GM21717 (cell line): ENCODE measurements around the gene CNTN5.

Experiments used
- ATAC-seq: cut with Tn5 transposase; IDR thresholded peaks from one replicate; pipeline ENCODE4 v1.9.1; 2021; ENCODE audit warnings: mild to moderate bottlenecking, moderate library complexity; ENCODE audit not compliant: unreplicated experiment

The CNTN5 gene

DNA sequence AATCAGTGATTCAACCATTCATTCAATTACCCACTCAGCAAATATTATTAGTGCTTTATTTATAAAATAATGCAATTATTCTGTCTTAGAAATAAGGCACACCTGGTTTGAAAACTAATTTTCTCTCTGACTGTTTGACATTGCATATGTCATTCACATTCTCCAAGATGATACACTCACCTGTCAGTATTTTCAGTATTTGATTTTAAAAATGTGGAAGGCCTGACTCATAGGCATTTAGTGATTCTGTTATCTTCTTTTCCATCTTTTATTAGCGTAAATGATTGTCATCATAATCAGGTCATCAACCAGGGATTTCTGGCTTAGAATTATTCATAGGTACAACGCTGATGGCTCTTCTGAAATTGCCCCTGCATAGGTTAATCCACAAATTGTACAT is 480.9 kb downstream of the CNTN5 start:
- no peak for ATAC-seq

DNA sequence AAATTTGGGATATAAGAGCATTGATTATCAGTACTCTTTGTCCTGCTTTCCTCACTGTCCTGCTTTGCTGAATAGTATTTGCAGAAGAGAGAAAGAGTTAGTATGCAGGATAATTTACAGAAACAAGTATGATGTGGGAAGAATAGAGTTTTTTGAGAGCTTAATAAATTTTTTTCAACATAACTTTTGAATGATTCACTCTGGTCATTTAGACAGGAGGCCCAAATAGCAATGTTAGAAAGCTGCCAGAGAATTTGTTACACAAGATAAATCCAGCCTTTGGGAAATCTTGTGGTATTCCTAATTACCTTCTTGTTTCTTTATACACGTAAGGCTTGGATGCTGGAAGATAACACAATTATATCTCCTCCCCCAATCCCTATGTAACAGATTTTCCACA is 484.6 kb downstream of the CNTN5 start:
- ATAC-seq = no peak

DNA sequence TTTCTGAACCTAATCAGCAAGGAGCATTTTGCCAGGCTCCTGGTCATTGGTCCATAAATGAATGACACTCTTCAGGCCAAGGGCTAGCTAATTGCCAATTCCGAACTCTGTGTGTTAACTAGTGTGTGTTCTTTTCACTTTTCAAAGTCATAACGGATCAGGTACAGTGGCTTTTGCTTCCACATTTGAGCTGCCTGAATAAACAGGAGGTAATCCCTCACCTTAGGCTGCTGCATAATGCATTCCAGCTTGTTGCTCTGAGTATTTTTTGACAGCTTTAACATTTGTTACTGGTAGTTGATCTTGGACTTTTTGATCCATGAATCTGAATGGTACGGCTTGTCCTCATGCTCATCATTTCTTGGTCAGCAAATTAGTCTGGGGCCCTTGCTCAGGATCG is 485.1 kb downstream of the CNTN5 start:
- ATAC-seq = no peak

DNA sequence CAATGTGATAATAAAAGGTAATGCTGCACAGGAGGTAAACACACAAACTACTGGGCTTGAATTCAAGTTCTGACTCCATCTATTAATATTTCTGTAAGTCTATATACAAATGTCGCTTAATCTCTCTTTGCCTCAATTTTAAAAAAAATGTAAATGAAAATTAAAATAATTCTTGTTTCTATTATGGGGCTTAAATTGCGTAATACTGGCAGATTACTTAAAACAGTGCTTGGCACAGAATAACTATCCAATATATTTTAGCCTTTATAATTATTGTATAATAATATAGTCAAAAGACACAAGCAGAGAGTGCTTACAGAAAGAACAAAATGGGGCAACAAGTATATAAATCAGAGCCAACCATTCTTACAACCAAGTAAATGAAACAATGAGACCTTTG is 489.1 kb downstream of the CNTN5 start:
- no peak for ATAC-seq

DNA sequence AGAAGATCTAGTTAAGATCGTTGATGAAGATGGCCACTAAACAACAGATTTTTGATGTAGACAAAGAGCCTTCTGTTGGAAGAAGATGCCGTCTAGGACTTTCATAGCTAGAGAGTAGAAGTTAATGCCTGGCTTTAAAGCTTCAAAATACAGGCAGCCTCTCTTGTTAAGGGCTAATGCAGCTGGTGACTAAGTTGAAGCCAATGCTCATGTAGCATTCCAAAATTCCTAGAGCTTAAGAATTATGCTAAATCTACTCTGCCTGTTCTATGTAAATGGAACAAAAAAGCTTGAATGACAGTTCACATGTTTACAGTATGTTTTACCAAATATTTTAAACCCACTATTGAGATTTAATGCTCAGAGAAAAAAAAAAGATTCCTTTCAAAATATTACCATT is 492.6 kb downstream of the CNTN5 start:
- ATAC-seq = no peak

DNA sequence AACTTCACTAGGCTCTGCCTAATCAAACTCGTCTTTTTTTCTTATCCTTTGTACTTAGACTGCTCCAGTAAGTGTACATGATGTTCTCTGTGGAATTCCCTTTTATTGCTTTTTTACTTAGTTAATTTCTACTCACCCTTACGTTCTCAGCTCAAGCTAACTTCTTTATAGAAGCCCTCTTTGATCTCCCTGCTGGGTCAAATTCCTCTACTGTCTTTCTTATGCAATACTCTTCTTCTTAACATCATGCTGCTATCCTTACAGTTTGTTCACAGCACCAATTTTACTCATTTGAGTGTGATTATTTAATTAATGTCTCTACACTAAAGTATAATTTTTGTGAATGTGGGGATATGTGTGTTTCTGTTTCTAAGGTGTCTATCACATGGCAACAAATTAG is 498.3 kb downstream of the CNTN5 start:
- no peak for ATAC-seq

DNA sequence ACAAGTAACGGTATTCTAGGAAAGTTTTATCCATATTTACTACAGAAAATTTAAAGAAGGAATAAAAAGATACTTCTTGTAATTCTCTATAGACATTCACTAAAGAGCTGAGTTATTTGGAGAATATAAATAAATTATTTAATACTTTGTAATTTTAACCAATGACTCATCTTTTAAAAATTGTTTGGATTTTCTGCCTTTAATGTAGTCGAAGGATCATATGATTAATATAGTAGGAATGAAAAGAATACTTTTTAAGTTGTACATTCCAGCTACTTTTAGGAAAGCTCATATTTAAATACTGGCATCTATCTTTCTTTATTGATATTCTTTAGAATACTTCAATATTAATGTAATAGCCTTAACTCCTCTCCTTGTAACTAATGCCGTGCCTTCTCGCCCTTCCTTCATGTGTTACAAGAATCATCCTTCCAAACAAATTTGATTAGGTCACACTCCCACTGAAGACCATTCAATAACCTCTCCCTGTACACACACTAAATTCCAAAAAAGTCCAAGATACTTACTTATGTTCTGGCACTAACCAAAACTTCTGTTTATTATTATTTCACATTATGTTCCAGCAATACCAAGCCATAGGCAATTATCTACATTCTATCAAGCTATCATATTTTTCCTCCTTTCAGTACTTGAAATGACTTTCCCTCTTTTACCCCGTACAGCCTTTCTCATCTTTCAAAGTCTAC is 501.9 kb downstream of the CNTN5 start:
- no peak for ATAC-seq

DNA sequence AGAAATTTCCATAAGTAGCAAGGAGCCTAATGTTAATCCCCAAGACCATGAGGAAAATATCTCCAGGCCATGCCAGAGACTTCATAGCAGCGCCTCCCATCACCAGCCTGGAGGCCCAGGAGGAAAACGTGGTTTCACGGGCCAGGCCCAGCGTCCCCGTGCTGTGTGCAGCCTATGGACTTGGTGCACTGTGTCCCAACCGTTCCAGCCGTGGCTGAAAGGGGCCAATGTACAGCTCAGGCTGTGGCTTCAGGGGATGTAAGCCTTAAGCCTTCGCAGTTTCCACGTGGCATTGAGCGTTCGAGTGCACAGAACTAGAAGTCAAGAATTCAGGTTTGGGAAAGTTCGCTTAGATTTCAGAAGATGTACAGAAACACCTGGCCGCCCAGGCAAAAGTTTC is 510.7 kb downstream of the CNTN5 start:
- ATAC-seq = no peak

DNA sequence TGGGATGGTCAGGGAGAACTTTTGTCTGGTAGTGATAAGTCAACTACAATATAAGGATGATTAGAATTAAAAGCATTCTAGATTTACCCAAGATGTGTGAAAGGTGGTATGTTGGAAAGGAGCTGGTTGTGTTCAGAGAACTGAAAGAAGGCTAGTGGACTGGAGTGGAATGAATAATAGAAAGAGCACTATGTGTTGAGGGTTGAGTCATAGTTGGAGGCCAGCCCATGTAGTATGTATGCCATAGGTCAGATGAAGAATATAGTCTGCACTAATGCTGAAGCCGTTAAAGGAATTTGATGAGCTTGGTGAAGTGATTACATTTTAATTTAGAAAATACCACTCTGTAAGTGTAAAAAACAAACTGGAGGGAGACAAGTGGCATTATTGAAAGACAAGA is 514.1 kb downstream of the CNTN5 start:
- ATAC-seq = peak; percentile 62

DNA sequence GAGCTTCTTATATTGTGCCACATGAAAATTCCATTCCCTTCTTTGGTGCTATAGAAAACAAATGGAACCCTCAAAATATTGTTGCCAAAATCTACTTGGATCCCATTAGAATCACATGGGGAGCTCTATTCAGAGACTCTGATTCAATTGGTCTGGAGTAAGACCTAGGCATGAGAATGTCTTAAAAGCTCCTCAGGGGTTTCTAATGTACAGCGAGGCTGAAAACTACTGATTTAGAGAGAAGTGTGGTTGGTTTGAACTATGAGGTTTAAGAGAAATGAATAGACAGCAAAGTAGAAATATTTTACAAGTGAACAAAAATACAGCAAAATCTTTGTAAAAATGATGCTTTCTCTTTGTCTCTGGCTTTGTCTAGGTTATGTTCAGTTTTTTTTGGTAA is 514.7 kb downstream of the CNTN5 start:
- no peak for ATAC-seq

DNA sequence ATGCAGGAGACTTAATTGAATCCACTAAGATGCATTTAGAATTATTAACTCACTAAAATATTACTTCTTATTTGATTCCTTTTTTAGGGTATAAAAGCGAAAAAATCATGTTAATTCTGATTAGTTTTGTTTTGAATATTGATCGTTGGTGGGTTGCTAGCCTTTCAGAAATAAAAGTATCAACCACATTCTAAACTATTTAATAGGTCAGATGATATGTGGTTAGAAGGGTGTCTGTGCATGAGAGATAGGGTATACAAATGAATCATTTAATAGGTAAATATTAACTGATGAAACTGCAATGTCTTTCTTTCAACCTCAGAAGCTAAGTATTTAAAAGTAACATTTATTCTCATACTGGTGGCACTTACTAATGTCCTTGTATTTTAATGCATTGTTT is 515.1 kb downstream of the CNTN5 start:
- no peak for ATAC-seq

DNA sequence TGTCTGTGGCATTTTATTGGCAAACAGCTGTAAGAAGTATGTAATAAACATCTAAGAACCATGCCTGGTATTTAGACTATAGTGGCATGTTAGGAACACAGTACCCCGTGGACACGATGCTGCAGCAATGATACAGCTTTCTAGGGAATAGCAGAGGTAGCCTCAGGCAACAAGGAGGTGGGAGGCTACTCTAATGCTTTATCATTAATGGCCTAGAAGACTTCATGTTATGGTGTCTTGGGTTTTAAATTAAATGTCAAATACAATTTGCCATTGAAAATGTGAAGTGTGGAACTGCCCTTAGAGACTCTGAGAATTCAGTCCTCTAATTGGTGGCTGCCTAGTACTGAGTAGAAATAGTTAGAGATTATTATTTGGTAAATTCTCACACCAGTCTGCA is 516.9 kb downstream of the CNTN5 start:
- no peak for ATAC-seq

DNA sequence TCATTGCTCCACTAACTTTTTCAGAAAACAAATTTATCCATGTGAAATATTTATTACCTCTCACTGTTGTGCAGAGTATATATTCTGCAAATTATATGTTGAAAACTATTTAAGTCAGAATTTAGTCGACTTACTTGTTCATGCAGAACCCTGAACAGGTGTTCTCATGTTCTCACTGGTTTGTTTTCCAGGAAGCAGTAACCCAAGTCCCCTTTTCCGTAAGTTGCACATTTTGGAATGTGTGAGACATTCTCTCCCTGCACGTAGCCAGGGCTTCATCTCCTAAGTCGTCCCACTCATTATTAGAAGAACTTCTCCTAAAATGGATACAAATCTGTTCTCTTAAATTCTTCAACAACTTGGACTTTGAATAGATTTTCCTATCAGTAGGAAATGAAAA is 524.9 kb downstream of the CNTN5 start:
- ATAC-seq = no peak

DNA sequence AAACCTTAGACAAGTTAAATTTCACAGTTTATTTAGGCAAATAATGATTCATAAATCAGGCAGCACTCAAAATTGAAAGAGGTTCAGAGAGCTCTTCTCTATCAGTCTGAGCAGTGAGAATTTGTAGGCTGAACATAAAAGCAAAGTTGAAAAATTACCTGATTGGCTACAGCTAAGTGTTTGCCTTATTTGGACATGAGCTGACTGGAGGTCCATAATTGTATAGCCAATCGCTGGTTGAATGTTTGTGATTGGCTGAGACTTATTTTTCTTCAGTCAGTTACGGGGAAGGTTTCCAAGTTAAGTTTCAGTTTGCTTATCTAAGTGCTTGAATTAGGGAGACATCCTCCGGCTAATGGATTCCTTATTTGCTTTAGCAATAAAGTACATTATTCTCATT is 527.5 kb downstream of the CNTN5 start:
- ATAC-seq = peak; percentile 52

DNA sequence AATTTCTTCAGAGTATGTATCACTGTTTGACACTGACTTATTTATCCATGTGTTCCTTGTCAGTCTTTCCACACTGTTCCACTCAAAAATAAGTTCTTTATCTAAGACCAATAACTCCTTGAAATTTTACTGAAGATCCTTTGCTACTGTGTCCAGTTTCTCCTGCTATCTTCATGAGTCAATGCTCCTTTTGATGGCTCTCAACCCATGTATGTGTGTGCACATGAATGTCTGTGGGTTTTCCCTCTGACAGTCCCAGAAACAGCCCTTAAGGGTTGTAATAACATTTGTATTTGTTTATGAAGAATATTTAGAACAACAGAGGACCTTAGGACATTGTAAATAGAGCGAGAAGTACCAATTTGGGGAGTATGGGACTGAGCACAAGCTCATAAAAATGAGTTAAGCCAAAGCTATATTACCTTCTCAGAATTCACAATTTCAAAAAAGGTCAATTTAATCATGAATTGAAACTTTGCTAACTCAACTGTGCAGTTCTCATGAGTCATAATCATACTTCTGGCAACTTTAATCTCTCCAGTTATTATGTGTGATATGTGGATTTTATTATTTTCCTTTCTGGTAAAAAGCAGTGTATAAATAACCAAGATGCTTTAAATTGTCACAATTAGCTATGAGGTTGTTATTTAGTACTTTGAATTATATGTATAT is 533.6 kb downstream of the CNTN5 start:
- ATAC-seq = no peak

DNA sequence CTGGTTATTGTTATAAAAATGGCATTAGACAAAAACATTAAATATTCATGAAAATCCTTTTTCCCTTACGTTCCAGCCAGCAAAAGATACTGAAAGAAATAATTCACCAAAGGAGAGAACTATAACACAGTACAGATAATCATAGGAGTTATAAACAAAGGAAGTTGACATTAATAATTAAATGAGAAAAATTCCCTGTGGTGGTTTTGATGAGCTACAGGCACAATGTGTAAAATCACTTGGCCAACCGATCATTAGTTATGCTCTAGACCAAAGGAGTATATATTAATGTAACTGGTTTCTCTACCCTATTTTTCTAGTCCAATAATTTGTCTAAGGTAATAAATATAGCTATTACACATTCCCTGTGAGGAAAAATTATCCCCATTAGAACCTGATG is 534.7 kb downstream of the CNTN5 start:
- no peak for ATAC-seq

DNA sequence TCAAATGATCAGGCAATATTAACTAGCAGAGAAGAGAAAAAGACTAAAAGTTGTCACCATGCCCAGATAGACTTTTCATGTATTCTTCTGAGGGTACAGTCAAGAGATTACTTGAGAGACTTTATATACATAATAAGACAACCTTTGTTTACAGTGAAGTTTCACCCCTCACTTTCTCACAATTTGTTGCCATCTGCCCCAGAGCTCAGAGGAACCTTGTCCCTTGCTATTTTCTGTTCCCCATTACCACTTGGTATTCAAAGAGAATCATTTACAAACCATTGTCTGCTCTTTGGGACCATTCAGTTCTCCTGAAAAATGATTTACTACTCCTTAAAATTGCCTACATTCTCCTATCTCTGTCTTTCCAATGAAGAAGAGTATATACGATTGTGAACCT is 544.6 kb downstream of the CNTN5 start:
- no peak for ATAC-seq

DNA sequence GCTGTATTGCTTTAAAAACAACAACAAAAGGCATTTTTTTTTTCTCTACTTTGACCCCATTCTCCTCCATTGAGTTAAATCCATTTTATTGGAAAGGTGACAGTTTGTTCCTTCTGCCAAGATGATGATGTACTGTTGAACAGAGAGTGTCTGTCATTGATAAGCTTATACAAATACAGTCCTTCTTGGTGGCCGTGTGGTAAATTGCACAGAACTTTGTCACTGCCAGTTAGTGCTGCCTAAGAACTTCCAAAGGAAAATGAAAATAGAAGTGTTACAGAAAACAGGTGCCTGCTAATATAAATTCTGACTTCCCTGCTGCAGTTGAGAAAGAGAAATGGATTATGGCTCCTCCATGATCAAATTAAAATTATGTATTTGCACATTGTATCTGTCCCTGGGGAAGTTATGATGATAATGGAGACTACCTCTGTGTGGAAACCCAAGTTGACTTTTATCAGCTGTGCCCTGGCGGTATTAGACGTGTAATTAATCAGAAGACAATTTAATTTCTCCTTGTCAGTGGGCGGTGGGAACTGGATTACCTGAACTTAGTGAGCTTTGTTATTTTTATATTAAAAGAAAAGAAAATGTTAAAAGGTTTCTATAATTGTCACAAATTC is 546.7 kb downstream of the CNTN5 start:
- ATAC-seq = no peak

DNA sequence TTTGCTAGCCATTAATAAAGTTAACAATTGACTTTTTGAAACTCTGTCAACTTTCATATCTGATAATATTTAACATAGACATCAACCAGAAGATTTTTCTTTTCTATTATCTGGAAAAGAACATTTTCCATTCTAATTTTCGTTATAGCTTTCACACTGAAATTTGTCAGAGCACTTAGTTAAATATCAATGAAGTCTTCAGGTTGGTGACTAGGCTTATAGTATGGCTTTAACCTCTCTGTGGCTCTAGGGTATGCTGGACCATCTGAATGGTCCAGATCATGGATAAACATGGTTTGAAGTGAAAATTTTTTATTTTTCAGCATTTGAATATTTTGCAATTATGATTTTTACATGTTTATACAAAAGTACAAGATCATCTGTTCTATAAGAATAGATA is 548.1 kb downstream of the CNTN5 start:
- ATAC-seq = no peak

DNA sequence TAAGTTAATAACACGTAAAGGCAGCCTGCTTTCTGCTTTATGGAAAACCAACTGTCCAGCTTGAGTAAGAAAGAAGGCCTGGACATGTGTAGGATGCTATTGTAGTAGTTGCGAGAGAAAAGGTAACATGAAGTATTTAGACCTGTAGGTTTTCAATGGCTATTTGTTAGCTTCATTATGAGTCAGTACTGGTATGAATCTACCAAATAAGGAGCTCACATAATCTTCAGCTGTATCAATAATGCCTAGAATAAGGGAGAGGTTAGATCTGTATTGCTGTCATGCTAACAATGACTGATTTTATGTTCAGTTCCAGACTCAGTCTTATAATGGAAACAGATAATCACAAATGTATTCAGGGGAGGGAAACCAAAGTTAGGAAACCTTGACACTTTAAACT is 550.3 kb downstream of the CNTN5 start:
- peak; percentile 59 for ATAC-seq

DNA sequence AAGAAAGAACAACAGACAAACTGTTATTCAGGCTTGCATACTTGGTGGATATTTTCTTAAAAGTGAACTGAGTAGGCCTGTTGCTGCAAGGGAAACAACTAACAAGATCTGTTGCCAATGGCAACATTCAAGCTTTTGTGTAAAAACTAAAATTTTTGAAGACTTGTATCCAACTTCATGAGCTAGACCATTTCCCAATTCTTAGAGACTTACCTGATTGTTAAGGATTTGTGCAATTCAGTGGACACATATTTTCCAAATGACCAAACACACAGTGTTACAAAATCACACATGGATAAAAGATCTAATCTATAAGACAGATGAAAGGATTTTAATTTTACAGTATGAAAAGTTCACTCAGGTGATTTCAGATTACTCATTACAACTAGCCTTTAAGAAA is 564.1 kb downstream of the CNTN5 start:
- ATAC-seq = no peak

DNA sequence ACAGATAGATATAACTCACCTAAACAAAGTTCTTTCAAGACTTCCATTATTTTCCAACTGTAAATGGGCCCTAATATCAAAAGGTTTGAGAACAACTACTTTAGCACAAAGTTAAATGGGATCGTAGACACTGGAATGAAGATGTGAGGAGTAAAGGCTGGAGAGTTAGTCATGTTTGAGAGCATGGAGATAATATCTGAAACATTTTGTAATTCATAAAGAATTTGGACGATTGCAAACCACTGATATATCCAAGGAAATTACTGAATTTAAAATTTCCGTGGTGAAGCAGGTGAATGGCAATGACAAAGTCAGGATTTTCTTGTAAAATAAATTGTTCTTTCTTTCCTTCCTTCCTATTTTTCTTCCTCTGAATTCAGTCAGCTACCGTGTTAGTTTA is 564.9 kb downstream of the CNTN5 start:
- ATAC-seq = no peak
